ENCODE measurements around the gene TMEM119.

The TMEM119 gene

GRCh38 chr12:108608616-108609015 is 10.7 kb upstream of the TMEM119 start:
- no peak for TF ChIP-seq CTCF (IDR thresholded peaks at IDR 0.05)
- H3K27ac Mint-ChIP-seq, result no peak overlapping the region
- DNase-seq, result no peak
- H3K36me3 Mint-ChIP-seq (ENCODE audit: low read depth), result no peaks in the 10 kb centered on the region
- peaks cover 59% of the 10 kb centered on the region for H3K4me1 Mint-ChIP-seq
- peaks cover 7% of the 10 kb centered on the region for H3K27me3 Mint-ChIP-seq (ENCODE audit: low read depth, poor library complexity)
- no peak overlapping the region for H3K4me3 Mint-ChIP-seq
- no peaks in the 10 kb centered on the region for H3K9me3 Mint-ChIP-seq

GRCh38 chr12:108607981-108608600 is 10.2 kb upstream of the TMEM119 start:
- H3K4me3 Mint-ChIP-seq, result no peak overlapping the region
- H3K27ac Mint-ChIP-seq, result peak overlapping the region; percentile 66
- TF ChIP-seq CTCF (IDR thresholded peaks at IDR 0.05), result no peak
- H3K36me3 Mint-ChIP-seq (ENCODE audit: low read depth), result no peaks in the 10 kb centered on the region
- peaks cover 7% of the 10 kb centered on the region for H3K27me3 Mint-ChIP-seq (ENCODE audit: low read depth, poor library complexity)
- no peak for DNase-seq
- no peaks in the 10 kb centered on the region for H3K9me3 Mint-ChIP-seq
- H3K4me1 Mint-ChIP-seq, result peaks cover 55% of the 10 kb centered on the region

GRCh38 chr12:108606492-108606891 is 8.6 kb upstream of the TMEM119 start:
- no peak overlapping the region for H3K4me3 Mint-ChIP-seq
- H3K36me3 Mint-ChIP-seq (ENCODE audit: low read depth), result no peaks in the 10 kb centered on the region
- peaks cover 59% of the 10 kb centered on the region for H3K4me1 Mint-ChIP-seq
- DNase-seq, result no peak
- no peaks in the 10 kb centered on the region for H3K9me3 Mint-ChIP-seq
- H3K27ac Mint-ChIP-seq, result no peak overlapping the region
- H3K27me3 Mint-ChIP-seq (ENCODE audit: low read depth, poor library complexity), result peaks cover 7% of the 10 kb centered on the region
- no peak for TF ChIP-seq CTCF (IDR thresholded peaks at IDR 0.05)

- H3K9me3 Mint-ChIP-seq, result no peaks in the 10 kb centered on the region
- H3K36me3 Mint-ChIP-seq (ENCODE audit: low read depth), result no peaks in the 10 kb centered on the region
- no peak overlapping the region for H3K4me3 Mint-ChIP-seq
- peaks cover 62% of the 10 kb centered on the region for H3K4me1 Mint-ChIP-seq
- H3K27ac Mint-ChIP-seq, result no peak overlapping the region
- no peak for TF ChIP-seq CTCF (IDR thresholded peaks at IDR 0.05)
- DNase-seq, result no peak
- H3K27me3 Mint-ChIP-seq (ENCODE audit: low read depth, poor library complexity), result peaks cover 7% of the 10 kb centered on the region
These were observed 8.0 kb upstream of the TMEM119 start for GRCh38 chr12:108605690-108606406.

GRCh38 chr12:108605000-108605689 is 7.3 kb upstream of the TMEM119 start:
- no peak overlapping the region for H3K4me3 Mint-ChIP-seq

More at GRCh38 chr12:108605000-108605689, 7.3 kb upstream of the TMEM119 start:
- no peak for DNase-seq
- Mint-ChIP-seq H3K4me1 (peaks cover 60% of the 10 kb centered on the region), H3K9me3 (no peaks in the 10 kb centered on the region), H3K36me3 (ENCODE audit: low read depth) (no peaks in the 10 kb centered on the region), H3K27ac (peak overlapping the region; percentile 14), H3K27me3 (ENCODE audit: low read depth, poor library complexity) (peaks cover 7% of the 10 kb centered on the region)
- TF ChIP-seq CTCF (IDR thresholded peaks at IDR 0.05), result no peak
